ENCODE measurements around the gene KSR2.

The KSR2 gene

GRCh38 chr12:117908411-117908810 lies 60.4 kb downstream of the KSR2 start:
- H3K27ac ChIP-seq = no peak overlapping the region
- H3K4me3 ChIP-seq (ENCODE audit: low read depth, low read length) = no peak overlapping the region
- H3K27me3 ChIP-seq (replicated peaks) = no peaks in the 10 kb centered on the region
- in situ Hi-C loops (cut with HindIII; ENCODE audit: low pct_ligation_motif_present, low sequenced_read_pairs) = no loop called here
- no peaks in the 10 kb centered on the region for H3K36me3 ChIP-seq (replicated peaks)
- no peak for DNase-seq
- TF ChIP-seq CTCF (IDR thresholded peaks at IDR 0.05; ENCODE audit: low read depth, low read length, missing control alignments) = no peak

GRCh38 chr12:117907108-117907689 lies 61.6 kb downstream of the KSR2 start:
- H3K36me3 ChIP-seq (replicated peaks) = no peaks in the 10 kb centered on the region
- no peak for DNase-seq
- H3K4me3 ChIP-seq (ENCODE audit: low read depth, low read length) = no peak overlapping the region
- H3K27me3 ChIP-seq (replicated peaks) = no peaks in the 10 kb centered on the region
- TF ChIP-seq CTCF (IDR thresholded peaks at IDR 0.05; ENCODE audit: low read depth, low read length, missing control alignments) = no peak
- in situ Hi-C loops (cut with HindIII; ENCODE audit: low pct_ligation_motif_present, low sequenced_read_pairs) = no loop called here
- H3K27ac ChIP-seq = no peak overlapping the region

GRCh38 chr12:117904051-117904450 lies 64.7 kb downstream of the KSR2 start:
- in situ Hi-C loops (cut with HindIII; ENCODE audit: low pct_ligation_motif_present, low sequenced_read_pairs) = no loop called here
- Histone ChIP-seq H3K27me3 (replicated peaks) (no peaks in the 10 kb centered on the region), H3K4me3 (ENCODE audit: low read depth, low read length) (no peak overlapping the region), H3K27ac (no peak overlapping the region), H3K36me3 (replicated peaks) (no peaks in the 10 kb centered on the region)
- TF ChIP-seq CTCF (IDR thresholded peaks at IDR 0.05; ENCODE audit: low read depth, low read length, missing control alignments) = no peak
- DNase-seq = no peak

GRCh38 chr12:117903110-117903840 lies 65.5 kb downstream of the KSR2 start:
- no peak overlapping the region for H3K4me3 ChIP-seq (ENCODE audit: low read depth, low read length)
- no peak for TF ChIP-seq CTCF (IDR thresholded peaks at IDR 0.05; ENCODE audit: low read depth, low read length, missing control alignments)
- H3K36me3 ChIP-seq (replicated peaks) = no peaks in the 10 kb centered on the region
- in situ Hi-C loops (cut with HindIII; ENCODE audit: low pct_ligation_motif_present, low sequenced_read_pairs) = no loop called here
- no peak for DNase-seq
- H3K27me3 ChIP-seq (replicated peaks) = no peaks in the 10 kb centered on the region
- H3K27ac ChIP-seq = no peak overlapping the region

GRCh38 chr12:117901631-117902030 lies 67.2 kb downstream of the KSR2 start:
- Histone ChIP-seq H3K27me3 (replicated peaks) (no peaks in the 10 kb centered on the region), H3K27ac (no peak overlapping the region), H3K36me3 (replicated peaks) (no peaks in the 10 kb centered on the region), H3K4me3 (ENCODE audit: low read depth, low read length) (no peak overlapping the region)
- no peak for DNase-seq
- in situ Hi-C loops (cut with HindIII; ENCODE audit: low pct_ligation_motif_present, low sequenced_read_pairs) = no loop called here
- TF ChIP-seq CTCF (IDR thresholded peaks at IDR 0.05; ENCODE audit: low read depth, low read length, missing control alignments) = no peak

Measured in brain microvascular endothelial cell (primary cell).